Testis (tissue), 3 donors: ENCODE measurements around the gene STUM. TPM values are rescaled to one million over a fixed set of nuclear protein-coding genes. Genes with fewer than 3 reads are reported as not detected.

Experiments
- DNase-seq: peaks from one replicate; pipeline ENCODE4 v3.0.0-alpha.2; 2019
- H3K27ac ChIP-seq, 2 donors: fragments of 200-600 bp; sonication (generic); one replicate each; pipeline ENCODE4 v1.5.1; 2019
- H3K27me3 ChIP-seq: fragments of 200-600 bp; sonication (generic); one replicate; pipeline ENCODE4 v1.5.1; 2019
- H3K36me3 ChIP-seq: fragments of 200-600 bp; sonication (generic); one replicate; pipeline ENCODE4 v1.5.1; 2017; ENCODE audit warnings: low read depth; ENCODE audit errors: missing control alignments
- H3K4me1 ChIP-seq: fragments of 200-600 bp; sonication (generic); one replicate; pipeline ENCODE4 v1.5.1; 2019
- H3K4me3 ChIP-seq, 2 donors: fragments of 200-600 bp; sonication (generic); one replicate each; pipeline ENCODE4 v1.5.1; 2017 to 2019
- H3K9me3 ChIP-seq: fragments of 200-600 bp; sonication (generic); one replicate; pipeline ENCODE4 v1.5.1; 2017
- POLR2A ChIP-seq: fragments of 450-650 bp; IDR thresholded peaks from one replicate; pipeline ENCODE4 v1.6.1; 2017; ENCODE audit warnings: antibody characterized with exemption, mild to moderate bottlenecking, moderate library complexity
- WGBS, 2 donors: methylation state at CpG; one replicate each; pipeline ENCODE4 v1.1.5; 2018; 5-methylcytosine and 5-hydroxymethylcytosine counted together
- intact Hi-C: fragments of 100-400 bp; cut with DNase I; formaldehyde crosslinking; loops from one replicate; pipeline ENCODE4 v1.15.1; 2023; ENCODE audit warnings: low total_unique reads
- polyA plus RNA-seq: library from polyadenylated mRNA; stranded (reverse); fragments of 350-450 nt; fragmentation: Illumina TruSeq; extraction: RNeasy Lipid Tissue Mini Kit (QIAGEN cat#74804); gene quantifications from one replicate; pipeline ENCODE4 v1.2.3, GENCODE V29; 2014; ENCODE audit warnings: low read depth, low replicate concordance; ENCODE audit not compliant: insufficient read depth
- total RNA-seq, 2 donors: library from RNA; depleted of rRNA; stranded (reverse); fragments of >200 nt; gene quantifications; one replicate each; pipeline ENCODE4 v1.2.3, GENCODE V29; 2016
- TF ChIP-seq, protein P1 (sequence below), 3 experiments: fragments of 450-650 bp in 2 of 3; fragments of 200-600 bp in 1 of 3; sonication (generic) in 1 of 3; IDR thresholded peaks; one replicate each; pipeline ENCODE4 v1.5.1; 2016 to 2019; ENCODE audit warnings: antibody characterized with exemption in 3 of 3, mild to moderate bottlenecking in 2 of 3, moderate library complexity in 1 of 3

The STUM gene
- total and polyA plus RNA-seq, 3 donors from 2014 or later: 2.5 to 4.5 (median 3.7) TPM

- peak; percentile 83 for DNase-seq
- Histone ChIP-seq H3K36me3 (no peaks in the 10 kb centered on the region), H3K9me3 (no peaks in the 10 kb centered on the region), H3K27me3 (no peaks in the 10 kb centered on the region), H3K4me1 (peaks cover 7% of the 10 kb centered on the region), H3K4me3 (peak overlapping the region; percentile 31 to 54), H3K27ac (peak overlapping the region; percentile 42 to 65)
- WGBS, 2 donors: 36 to 58% methylated on average over 15 to 21 of the region's 21 CpGs
- intact Hi-C loops: no loop called here
- TF ChIP-seq POLR2A: no peak
- TF ChIP-seq, protein P1, sequence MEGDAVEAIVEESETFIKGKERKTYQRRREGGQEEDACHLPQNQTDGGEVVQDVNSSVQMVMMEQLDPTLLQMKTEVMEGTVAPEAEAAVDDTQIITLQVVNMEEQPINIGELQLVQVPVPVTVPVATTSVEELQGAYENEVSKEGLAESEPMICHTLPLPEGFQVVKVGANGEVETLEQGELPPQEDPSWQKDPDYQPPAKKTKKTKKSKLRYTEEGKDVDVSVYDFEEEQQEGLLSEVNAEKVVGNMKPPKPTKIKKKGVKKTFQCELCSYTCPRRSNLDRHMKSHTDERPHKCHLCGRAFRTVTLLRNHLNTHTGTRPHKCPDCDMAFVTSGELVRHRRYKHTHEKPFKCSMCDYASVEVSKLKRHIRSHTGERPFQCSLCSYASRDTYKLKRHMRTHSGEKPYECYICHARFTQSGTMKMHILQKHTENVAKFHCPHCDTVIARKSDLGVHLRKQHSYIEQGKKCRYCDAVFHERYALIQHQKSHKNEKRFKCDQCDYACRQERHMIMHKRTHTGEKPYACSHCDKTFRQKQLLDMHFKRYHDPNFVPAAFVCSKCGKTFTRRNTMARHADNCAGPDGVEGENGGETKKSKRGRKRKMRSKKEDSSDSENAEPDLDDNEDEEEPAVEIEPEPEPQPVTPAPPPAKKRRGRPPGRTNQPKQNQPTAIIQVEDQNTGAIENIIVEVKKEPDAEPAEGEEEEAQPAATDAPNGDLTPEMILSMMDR (IDR thresholded peaks at IDR 0.05): no peak
Measured at GRCh38 chr1:226526801-226527595, 21.6 kb upstream of the STUM start.

DNA sequence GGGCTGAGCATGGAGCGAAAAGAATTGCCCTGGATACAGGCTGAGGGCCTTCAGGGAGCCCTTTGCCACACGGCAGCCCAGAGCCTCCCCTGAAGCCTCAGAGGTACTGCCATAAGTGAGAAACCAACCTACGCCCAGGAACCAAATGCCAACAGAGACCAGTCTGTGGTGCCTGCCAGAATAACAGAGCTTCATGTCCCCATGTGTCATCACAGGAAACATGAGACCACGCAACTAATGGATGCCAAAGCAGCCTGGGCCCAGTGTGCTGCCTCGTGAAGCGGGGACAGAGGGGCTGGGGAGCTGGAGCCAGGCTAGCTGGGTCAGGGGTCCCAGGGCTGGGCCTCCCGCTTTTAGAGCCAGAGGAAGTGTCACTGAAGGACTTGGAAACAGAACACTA, 18.7 kb upstream of the STUM start:
- Histone ChIP-seq H3K9me3 (no peaks in the 10 kb centered on the region), H3K4me3 (no peak overlapping the region), H3K27me3 (no peaks in the 10 kb centered on the region), H3K36me3 (no peaks in the 10 kb centered on the region), H3K4me1 (peaks cover 10% of the 10 kb centered on the region), H3K27ac (no peak overlapping the region)
- TF ChIP-seq, protein P1 (IDR thresholded peaks at IDR 0.05): no peak
- TF ChIP-seq POLR2A: no peak
- intact Hi-C loops: no loop called here
- 96 to 100% methylated on average over 6 to 7 of the region's 7 CpGs for WGBS, 2 donors
- no peak for DNase-seq

DNA sequence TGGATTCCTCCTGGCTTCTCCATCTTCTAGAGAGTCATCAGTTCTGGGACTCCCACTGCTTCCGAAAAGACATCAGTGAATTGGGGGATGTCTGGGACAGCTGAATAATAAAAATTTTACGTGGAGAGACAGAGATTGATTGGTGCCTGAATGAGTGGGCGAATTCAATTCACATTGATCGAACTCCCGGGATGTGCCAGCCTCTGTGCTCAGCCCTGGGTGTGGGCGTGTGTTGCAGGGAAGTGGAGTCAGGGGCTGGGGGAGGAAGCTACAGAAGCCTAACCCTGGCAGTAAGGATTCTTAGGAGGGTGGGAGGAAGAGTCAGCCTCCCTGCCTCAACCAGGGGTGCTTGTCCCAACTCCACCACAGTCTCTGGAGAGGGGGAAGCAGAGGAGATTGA, 18.0 kb upstream of the STUM start:
- H3K4me1 ChIP-seq: peaks cover 10% of the 10 kb centered on the region
- 89 to 93% methylated on average over 6 of the region's 6 CpGs for WGBS, 2 donors
- DNase-seq: no peak
- H3K9me3 ChIP-seq: no peaks in the 10 kb centered on the region
- TF ChIP-seq, protein P1 (IDR thresholded peaks at IDR 0.05): no peak
- TF ChIP-seq POLR2A: no peak
- no peaks in the 10 kb centered on the region for H3K27me3 ChIP-seq
- no peak overlapping the region for H3K4me3 ChIP-seq
- intact Hi-C loops: no loop called here
- H3K27ac ChIP-seq: no peak overlapping the region
- H3K36me3 ChIP-seq: no peaks in the 10 kb centered on the region

- TF ChIP-seq, protein P1 (IDR thresholded peaks at IDR 0.05): no peak
- no peak for TF ChIP-seq POLR2A
- intact Hi-C loops: no loop called here
- Histone ChIP-seq H3K4me3 (no peak overlapping the region), H3K36me3 (no peaks in the 10 kb centered on the region), H3K9me3 (no peaks in the 10 kb centered on the region), H3K27me3 (no peaks in the 10 kb centered on the region), H3K4me1 (peaks cover 5% of the 10 kb centered on the region), H3K27ac (no peak overlapping the region)
- no peak for DNase-seq
- WGBS, 2 donors: 94 to 99% methylated on average over 4 of the region's 4 CpGs
Measured at GRCh38 chr1:226531360-226532093, 17.0 kb upstream of the STUM start.
